SK-N-SH treated with all-trans-retinoic acid at 6 μM for 48 hours (cell line): ENCODE data around the gene MS4A6A.
"Not testable (repeated sequence)": the region's sequence is repeated elsewhere in the genome, so short reads cannot be mapped to it uniquely, and the experiment has no call there.

Experiments
- ATAC-seq: fragments of 200-7000 bp; cut with Tn5 transposase; 3 replicates; pipeline ENCODE4 v1.9.1; 2020; ENCODE audit warnings: mild to moderate bottlenecking, moderate library complexity
- ARNTL ChIP-seq: fragments of 450-650 bp; formaldehyde crosslinking; IDR thresholded peaks from 2 replicates; pipeline ENCODE4 v1.5.0; 2020; ENCODE audit warnings: low read depth, mild to moderate bottlenecking, moderate library complexity, borderline replicate concordance
- CREB5 ChIP-seq: fragments of 250-450 bp; sonication (Bioruptor Pico); IDR thresholded peaks from 2 replicates; pipeline ENCODE4 v1.5.1; 2020; ENCODE audit warnings: low read depth, mild to moderate bottlenecking, moderate library complexity
- CSDC2 ChIP-seq: fragments of 250-450 bp; sonication (Bioruptor Pico); IDR thresholded peaks from 2 replicates; pipeline ENCODE4 v1.5.0; 2020; ENCODE audit warnings: mild to moderate bottlenecking, moderate library complexity
- CSRNP3 ChIP-seq: fragments of 250-450 bp; sonication (Bioruptor Pico); IDR thresholded peaks from 2 replicates; pipeline ENCODE4 v1.5.1; 2021; ENCODE audit warnings: mild to moderate bottlenecking, moderate library complexity
- ESRRG ChIP-seq: fragments of 250-450 bp; sonication (Bioruptor Pico); IDR thresholded peaks from 2 replicates; pipeline ENCODE4 v1.6.1; 2021; ENCODE audit warnings: mild to moderate bottlenecking
- GLIS3 ChIP-seq: fragments of 250-450 bp; sonication (Bioruptor Pico); IDR thresholded peaks from 2 replicates; pipeline ENCODE4 v1.5.0; 2020; ENCODE audit warnings: mild to moderate bottlenecking, moderate library complexity
- ISL1 ChIP-seq: fragments of 250-450 bp; sonication (Bioruptor Pico); IDR thresholded peaks from 2 replicates; pipeline ENCODE4 v2.1.2; 2022; ENCODE audit warnings: mild to moderate bottlenecking, moderate library complexity
- OSR1 ChIP-seq: fragments of 250-450 bp; sonication (Bioruptor Pico); IDR thresholded peaks from 2 replicates; pipeline ENCODE4 v1.8.0; 2022; ENCODE audit warnings: moderate library complexity, mild to moderate bottlenecking, inconsistent platforms
- PATZ1 ChIP-seq: fragments of 250-450 bp; sonication (Bioruptor Pico); IDR thresholded peaks from 2 replicates; pipeline ENCODE4 v1.8.0; 2020; ENCODE audit warnings: mild to moderate bottlenecking, moderate library complexity, borderline replicate concordance
- POU6F1 ChIP-seq: fragments of 250-450 bp; sonication (Bioruptor Pico); IDR thresholded peaks from 2 replicates; pipeline ENCODE4 v1.8.0; 2021; ENCODE audit warnings: low read depth, mild to moderate bottlenecking, moderate library complexity, borderline replicate concordance
- PPARA ChIP-seq: fragments of 250-450 bp; sonication (Bioruptor Pico); IDR thresholded peaks from 2 replicates; pipeline ENCODE4 v1.5.0; 2020; ENCODE audit warnings: mild to moderate bottlenecking, borderline replicate concordance
- RARB ChIP-seq: fragments of 250-450 bp; sonication (Bioruptor Pico); IDR thresholded peaks from 2 replicates; pipeline ENCODE4 v1.8.0; 2021; ENCODE audit warnings: mild to moderate bottlenecking, moderate library complexity
- SNAI2 ChIP-seq: fragments of 250-450 bp; sonication (Bioruptor Pico); IDR thresholded peaks from 2 replicates; pipeline ENCODE4 v1.5.0; 2020; ENCODE audit warnings: mild to moderate bottlenecking, moderate library complexity
- TCF4 ChIP-seq: fragments of 250-450 bp; sonication (Bioruptor Pico); IDR thresholded peaks from 2 replicates; pipeline ENCODE4 v1.8.0; 2021; ENCODE audit warnings: mild to moderate bottlenecking, moderate library complexity, borderline replicate concordance
- TSHZ2 ChIP-seq: fragments of 250-450 bp; sonication (Bioruptor Pico); IDR thresholded peaks from 2 replicates; pipeline ENCODE4 v1.5.0; 2020; ENCODE audit warnings: mild to moderate bottlenecking, moderate library complexity
- ZC3H10 ChIP-seq: fragments of 250-450 bp; sonication (Bioruptor Pico); IDR thresholded peaks from 2 replicates; pipeline ENCODE4 v1.5.1; 2021; ENCODE audit warnings: mild to moderate bottlenecking, moderate library complexity
- ZFP30 ChIP-seq: fragments of 450-650 bp; formaldehyde crosslinking; IDR thresholded peaks from 2 replicates; pipeline ENCODE4 v1.5.0; 2022; ENCODE audit warnings: mild to moderate bottlenecking, moderate library complexity
- ZNF70 ChIP-seq: fragments of 450-650 bp; formaldehyde crosslinking; IDR thresholded peaks from 2 replicates; pipeline ENCODE4 v1.5.0; 2020; ENCODE audit warnings: mild to moderate bottlenecking, moderate library complexity
- ZNF8 ChIP-seq: fragments of 450-650 bp; formaldehyde crosslinking; IDR thresholded peaks from 2 replicates; pipeline ENCODE4 v1.5.0; 2020; ENCODE audit warnings: mild to moderate bottlenecking, moderate library complexity

MS4A6A gene

DNA sequence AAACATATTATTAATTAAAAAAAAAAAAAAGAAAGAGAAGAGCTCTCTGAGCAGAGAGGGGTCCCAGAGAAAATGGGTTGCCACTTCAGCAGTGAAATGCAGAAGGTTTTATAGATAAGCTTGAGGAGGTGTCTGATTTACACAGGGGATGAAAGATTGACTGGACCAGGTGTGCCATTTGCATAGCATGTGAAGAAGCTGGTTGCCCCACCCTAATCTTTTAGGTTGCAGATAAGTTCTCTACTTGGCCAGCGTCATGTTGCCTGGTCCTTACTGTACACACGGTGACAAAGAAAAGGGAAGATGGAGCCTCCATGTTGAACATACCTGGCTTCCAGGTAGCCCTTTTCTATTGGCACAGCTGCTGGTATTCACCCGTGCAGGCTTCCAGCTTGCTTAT is 53.0 kb downstream of the MS4A6A start:
- no peak for ATAC-seq
- TF ChIP-seq CSDC2 (CRISPR knock-in tag) (no peak), ZNF70 (no peak), ISL1 (CRISPR knock-in tag) (no peak), ZNF8 (CRISPR knock-in tag) (no peak), ESRRG (CRISPR knock-in tag) (no peak), POU6F1 (CRISPR knock-in tag) (no peak), ZFP30 (CRISPR knock-in tag) (no peak), TCF4 (CRISPR knock-in tag) (no peak), CREB5 (CRISPR knock-in tag) (no peak), TSHZ2 (CRISPR knock-in tag) (no peak), SNAI2 (CRISPR knock-in tag) (no peak)

GRCh38 chr11:60128866-60129265 is 54.0 kb downstream of the MS4A6A start:
- not testable (repeated sequence) for ATAC-seq

DNA sequence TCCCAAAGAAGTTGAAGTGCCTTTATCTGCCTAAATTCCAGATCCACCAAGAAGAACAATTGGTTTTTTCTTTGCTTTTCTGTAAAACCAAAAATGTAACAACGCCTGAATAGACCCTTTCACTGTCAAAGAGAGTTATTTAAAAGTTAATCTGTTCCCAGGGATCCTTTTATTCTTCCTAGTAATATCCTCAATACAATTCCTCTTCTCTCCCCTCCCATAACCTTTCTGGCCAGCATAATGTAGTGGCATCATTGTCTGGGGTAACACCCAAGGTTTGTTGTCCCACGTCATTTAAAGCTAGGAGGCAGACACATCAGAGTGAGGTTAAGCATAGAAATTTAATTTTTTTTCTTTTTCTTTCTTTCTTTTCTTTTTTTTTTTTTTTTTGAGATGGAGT is 54.5 kb downstream of the MS4A6A start:
- TF ChIP-seq ZC3H10 (CRISPR knock-in tag) (no peak), ZNF8 (CRISPR knock-in tag) (no peak), SNAI2 (CRISPR knock-in tag) (no peak), ARNTL (CRISPR knock-in tag) (no peak), ESRRG (CRISPR knock-in tag) (no peak), ISL1 (CRISPR knock-in tag) (no peak), OSR1 (no peak), RARB (CRISPR knock-in tag) (no peak), CSRNP3 (no peak), PATZ1 (CRISPR knock-in tag) (no peak), ZNF70 (no peak), CREB5 (CRISPR knock-in tag) (no peak)
- no peak for ATAC-seq

DNA sequence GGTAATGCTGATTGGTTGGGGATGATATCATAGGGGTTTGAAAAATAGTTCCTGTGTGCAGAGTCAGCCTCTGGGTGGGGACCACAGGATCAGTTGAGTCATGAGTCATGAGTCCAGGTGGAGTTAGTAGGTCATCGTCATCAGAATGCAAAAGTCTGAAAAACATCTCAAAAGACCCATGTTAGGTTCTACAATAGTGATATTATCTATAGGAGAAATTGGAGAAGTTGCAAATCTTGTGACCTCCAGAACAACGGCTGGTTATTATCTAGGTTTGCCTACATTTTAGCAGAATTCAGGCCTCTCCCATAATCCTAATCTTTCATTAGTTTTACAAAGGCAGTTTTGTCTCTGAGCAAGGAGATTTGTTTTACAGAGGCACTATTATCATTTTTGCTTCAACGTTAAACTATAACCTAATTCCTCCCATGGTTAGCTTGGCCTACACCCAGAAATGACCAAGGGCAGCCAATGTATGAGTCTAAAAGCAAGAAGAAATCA is 55.5 kb downstream of the MS4A6A start:
- TF ChIP-seq CSDC2 (CRISPR knock-in tag) = no peak
- no peak for TF ChIP-seq PPARA (CRISPR knock-in tag)
- TF ChIP-seq PATZ1 (CRISPR knock-in tag) = no peak
- TF ChIP-seq CREB5 (CRISPR knock-in tag) = no peak
- TF ChIP-seq ZNF8 (CRISPR knock-in tag) = no peak
- TF ChIP-seq ZFP30 (CRISPR knock-in tag) = no peak
- TF ChIP-seq GLIS3 (CRISPR knock-in tag) = no peak
- TF ChIP-seq TCF4 (CRISPR knock-in tag) = no peak
- TF ChIP-seq OSR1 = no peak
- no peak for TF ChIP-seq ARNTL (CRISPR knock-in tag)
- ATAC-seq = no peak
